LNCaP clone FGC (cell line): ENCODE measurements around the gene BOC.

ENCODE experiments used
- DNase-seq: peaks from one replicate; pipeline ENCODE4 v3.0.0-alpha.2; 2011; ENCODE audit warnings: low read depth
- H3K4me3 ChIP-seq: 2 replicates; pipeline ENCODE4 v1.5.1; 2011; ENCODE audit warnings: mild to moderate bottlenecking, low read depth, low read length, control low read depth
- TF ChIP-seq, protein P1 (sequence below): IDR thresholded peaks from 2 replicates; pipeline ENCODE4 v1.5.1; 2012; ENCODE audit warnings: mild to moderate bottlenecking; ENCODE audit not compliant: control insufficient read depth, insufficient read depth; ENCODE audit errors: extremely low read depth

BOC gene, protein sequence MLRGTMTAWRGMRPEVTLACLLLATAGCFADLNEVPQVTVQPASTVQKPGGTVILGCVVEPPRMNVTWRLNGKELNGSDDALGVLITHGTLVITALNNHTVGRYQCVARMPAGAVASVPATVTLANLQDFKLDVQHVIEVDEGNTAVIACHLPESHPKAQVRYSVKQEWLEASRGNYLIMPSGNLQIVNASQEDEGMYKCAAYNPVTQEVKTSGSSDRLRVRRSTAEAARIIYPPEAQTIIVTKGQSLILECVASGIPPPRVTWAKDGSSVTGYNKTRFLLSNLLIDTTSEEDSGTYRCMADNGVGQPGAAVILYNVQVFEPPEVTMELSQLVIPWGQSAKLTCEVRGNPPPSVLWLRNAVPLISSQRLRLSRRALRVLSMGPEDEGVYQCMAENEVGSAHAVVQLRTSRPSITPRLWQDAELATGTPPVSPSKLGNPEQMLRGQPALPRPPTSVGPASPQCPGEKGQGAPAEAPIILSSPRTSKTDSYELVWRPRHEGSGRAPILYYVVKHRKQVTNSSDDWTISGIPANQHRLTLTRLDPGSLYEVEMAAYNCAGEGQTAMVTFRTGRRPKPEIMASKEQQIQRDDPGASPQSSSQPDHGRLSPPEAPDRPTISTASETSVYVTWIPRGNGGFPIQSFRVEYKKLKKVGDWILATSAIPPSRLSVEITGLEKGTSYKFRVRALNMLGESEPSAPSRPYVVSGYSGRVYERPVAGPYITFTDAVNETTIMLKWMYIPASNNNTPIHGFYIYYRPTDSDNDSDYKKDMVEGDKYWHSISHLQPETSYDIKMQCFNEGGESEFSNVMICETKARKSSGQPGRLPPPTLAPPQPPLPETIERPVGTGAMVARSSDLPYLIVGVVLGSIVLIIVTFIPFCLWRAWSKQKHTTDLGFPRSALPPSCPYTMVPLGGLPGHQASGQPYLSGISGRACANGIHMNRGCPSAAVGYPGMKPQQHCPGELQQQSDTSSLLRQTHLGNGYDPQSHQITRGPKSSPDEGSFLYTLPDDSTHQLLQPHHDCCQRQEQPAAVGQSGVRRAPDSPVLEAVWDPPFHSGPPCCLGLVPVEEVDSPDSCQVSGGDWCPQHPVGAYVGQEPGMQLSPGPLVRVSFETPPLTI

DNA sequence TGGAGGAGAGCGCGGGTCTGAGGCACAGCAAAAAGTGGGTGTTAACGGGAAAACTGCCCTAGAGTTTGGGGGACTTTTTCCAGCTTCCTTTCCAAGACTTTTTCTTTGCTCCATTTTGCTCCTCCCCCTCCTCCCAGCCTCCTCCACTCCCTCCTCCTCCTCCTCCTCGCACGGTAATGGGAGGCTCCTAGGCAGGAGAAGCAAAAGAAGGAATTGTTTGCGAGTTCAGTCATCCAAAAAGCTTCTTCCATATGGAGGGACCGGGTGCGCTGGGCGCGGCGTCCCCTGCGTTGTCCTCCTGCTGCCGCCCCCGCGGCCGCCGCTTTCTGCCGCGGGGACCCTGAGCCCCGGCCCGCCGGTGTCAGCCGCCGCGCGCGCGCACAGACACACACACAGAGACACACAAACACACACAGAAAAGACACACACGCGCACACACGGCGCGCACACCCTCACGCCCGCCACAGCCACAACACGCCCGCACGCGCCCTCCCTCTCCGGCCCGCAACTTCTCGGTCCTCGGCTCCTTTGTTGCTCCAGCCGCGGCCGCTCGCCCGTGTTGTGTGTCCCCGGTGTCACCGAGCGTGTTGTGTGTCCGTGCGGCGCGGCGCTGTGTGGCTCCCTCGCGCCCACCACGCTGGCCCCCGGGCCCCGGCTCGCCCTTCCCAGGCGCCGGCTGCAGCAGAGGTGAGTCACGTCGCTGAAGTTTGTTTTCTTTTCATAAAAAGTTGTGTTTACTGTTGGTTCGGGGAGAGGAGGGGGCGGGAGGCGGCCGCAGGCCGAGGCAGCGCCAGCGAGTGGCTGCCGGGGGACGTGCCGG is at the start of gene BOC:
TSS of gene BOC (plus strand) at position 228 of the 820 bp plus-strand sequence. CDS start 38,246 bp downstream, outside the sequence.
- TF ChIP-seq, protein P1, sequence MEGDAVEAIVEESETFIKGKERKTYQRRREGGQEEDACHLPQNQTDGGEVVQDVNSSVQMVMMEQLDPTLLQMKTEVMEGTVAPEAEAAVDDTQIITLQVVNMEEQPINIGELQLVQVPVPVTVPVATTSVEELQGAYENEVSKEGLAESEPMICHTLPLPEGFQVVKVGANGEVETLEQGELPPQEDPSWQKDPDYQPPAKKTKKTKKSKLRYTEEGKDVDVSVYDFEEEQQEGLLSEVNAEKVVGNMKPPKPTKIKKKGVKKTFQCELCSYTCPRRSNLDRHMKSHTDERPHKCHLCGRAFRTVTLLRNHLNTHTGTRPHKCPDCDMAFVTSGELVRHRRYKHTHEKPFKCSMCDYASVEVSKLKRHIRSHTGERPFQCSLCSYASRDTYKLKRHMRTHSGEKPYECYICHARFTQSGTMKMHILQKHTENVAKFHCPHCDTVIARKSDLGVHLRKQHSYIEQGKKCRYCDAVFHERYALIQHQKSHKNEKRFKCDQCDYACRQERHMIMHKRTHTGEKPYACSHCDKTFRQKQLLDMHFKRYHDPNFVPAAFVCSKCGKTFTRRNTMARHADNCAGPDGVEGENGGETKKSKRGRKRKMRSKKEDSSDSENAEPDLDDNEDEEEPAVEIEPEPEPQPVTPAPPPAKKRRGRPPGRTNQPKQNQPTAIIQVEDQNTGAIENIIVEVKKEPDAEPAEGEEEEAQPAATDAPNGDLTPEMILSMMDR = peak; percentile 18; the same call in 1 of the 2 replicates
- H3K4me3 ChIP-seq = peak within 1 kb of the TSS; percentile 69
- DNase-seq = no peak

DNA sequence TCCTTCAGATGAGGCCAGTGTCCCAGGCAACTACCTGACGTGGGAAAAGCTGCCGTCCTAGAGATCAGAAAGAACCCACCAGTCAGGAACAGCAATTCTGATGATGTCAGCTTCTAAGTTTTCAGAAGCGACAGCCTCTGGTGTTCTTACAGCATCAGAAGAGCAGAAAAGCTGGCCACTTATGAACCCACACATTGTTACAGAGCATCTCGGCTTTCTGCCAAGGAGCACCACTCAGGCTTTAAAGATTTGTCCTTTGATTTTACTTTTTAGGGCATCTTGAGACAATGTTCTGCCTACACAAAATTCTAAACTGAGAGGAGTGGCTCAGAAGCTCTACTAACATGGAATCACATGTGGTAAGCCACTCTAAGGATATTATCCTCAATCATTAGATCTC is 49.7 kb upstream of the BOC start:
- no peak overlapping the region for H3K4me3 ChIP-seq
- no peak for DNase-seq
- TF ChIP-seq, protein P1 = no peak

DNA sequence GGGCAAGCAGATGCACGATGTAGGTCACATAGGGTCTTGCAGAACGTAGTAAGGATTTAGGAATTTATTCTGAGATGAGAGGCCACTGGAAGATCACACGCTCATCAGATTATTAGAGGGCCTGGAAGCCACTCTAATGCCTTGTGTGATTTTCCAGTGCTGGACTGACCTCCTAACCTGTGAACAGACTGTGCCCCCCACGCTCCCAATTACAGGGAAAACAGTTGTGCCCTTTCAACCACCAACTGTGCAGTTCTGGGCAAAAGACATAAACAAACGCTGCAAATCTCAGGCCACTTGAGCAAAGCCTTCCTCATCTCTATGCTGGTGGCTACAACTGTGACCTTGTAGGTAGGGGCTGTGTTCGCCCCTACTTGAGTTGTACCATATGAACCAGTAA is 48.2 kb upstream of the BOC start:
- TF ChIP-seq, protein P1 = no peak
- DNase-seq = no peak
- H3K4me3 ChIP-seq = no peak overlapping the region

DNA sequence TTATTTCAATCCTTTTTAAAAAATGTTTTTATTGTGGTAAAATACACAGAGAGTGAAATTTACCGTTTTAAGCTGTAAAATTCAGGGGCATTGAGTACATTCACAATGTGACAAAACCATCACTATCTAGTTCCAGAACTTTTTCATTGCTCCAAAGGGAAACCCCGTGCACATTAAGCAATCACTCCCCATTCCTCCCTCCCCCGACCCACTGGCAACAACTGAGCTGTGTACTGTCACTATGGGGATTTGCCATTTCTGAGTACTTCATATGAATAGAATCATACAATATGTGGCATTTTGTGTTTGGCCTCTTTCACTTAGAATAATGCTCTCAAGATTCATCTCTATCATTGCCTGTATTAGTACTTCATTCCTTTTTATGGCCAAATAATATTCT is 45.5 kb upstream of the BOC start:
- H3K4me3 ChIP-seq = no peak overlapping the region
- DNase-seq = no peak
- TF ChIP-seq, protein P1 = no peak

DNA sequence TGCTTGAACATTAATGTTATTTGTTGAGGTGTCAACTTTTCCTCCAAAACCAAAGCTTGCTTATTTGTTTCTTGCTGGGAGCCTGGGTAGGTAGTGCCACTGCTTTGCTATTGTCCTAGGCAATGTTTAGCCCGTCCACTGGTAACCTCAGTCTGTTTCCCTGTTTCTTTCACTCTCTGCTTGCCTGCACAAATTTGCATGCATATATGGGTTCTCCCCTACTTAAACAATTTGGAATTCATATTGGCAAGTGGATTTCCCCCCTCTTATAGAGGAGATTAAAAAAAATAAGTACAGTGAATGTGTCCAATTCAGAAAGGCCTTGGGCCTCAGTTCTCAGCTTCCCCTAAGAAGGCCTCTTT is 45.0 kb upstream of the BOC start:
- H3K4me3 ChIP-seq = no peak overlapping the region
- TF ChIP-seq, protein P1 = no peak
- DNase-seq = no peak
